Stomach (tissue), 9 donors: ENCODE results near the gene COLGALT1. TPM values are rescaled to one million over a fixed set of nuclear protein-coding genes. Genes with fewer than 3 reads are reported as not detected.

Experiments used
- DNase-seq, 2 donors: peaks; one replicate each; pipeline versions ENCODE4 v3.0.0 to v3.0.0-alpha.2; 2013 to 2019
- H3K27ac ChIP-seq, 5 donors: fragments of 200-600 bp in 4 of 5; sonication (generic) in 4 of 5; one replicate each; pipeline ENCODE4 v1.5.1; 2013 to 2019; ENCODE audit warnings: mild to moderate bottlenecking in 1 of 5, moderate library complexity in 1 of 5
- H3K27me3 ChIP-seq, 3 donors: fragments of 200-600 bp; sonication (generic); one replicate each; pipeline ENCODE4 v1.5.1; 2017 to 2019; ENCODE audit warnings: mixed run types in 1 of 3
- H3K36me3 ChIP-seq, 4 donors: fragments of 200-600 bp; sonication (generic); 1 replicate in 3 of 4; 2 replicates in 1 of 4; pipeline ENCODE4 v1.5.1; 2016 to 2019
- H3K4me1 ChIP-seq, 4 donors: fragments of 200-600 bp; sonication (generic); one replicate each; pipeline ENCODE4 v1.5.1; 2016 to 2019
- H3K4me3 ChIP-seq, 4 donors: fragments of 200-600 bp; sonication (generic) in 3 of 4; one replicate each; pipeline ENCODE4 v1.5.1; 2016 to 2019; ENCODE audit warnings: mild to moderate bottlenecking in 1 of 4
- H3K9me3 ChIP-seq, 4 donors: fragments of 200-600 bp; sonication (generic); one replicate each; pipeline ENCODE4 v1.5.1; 2016 to 2019
- CTCF ChIP-seq, 7 experiments: fragments of 450-650 bp in 4 of 7; fragments of 200-600 bp in 3 of 7; sonication (generic) in 3 of 7; IDR thresholded peaks; one replicate each; pipeline ENCODE4 v1.5.1; 2016 to 2019; ENCODE audit warnings: antibody characterized with exemption in 7 of 7, control low read depth in 2 of 7, mild to moderate bottlenecking in 1 of 7
- EP300 ChIP-seq: sonication (generic); formaldehyde crosslinking; IDR thresholded peaks from one replicate; pipeline ENCODE4 v1.6.1; 2017; ENCODE audit warnings: antibody characterized with exemption
- POLR2A ChIP-seq, 4 donors: fragments of 450-650 bp; IDR thresholded peaks; one replicate each; pipeline ENCODE4 v1.6.1; 2016; ENCODE audit warnings: antibody characterized with exemption in 4 of 4, control low read depth in 2 of 4, mild to moderate bottlenecking in 1 of 4, moderate library complexity in 1 of 4
- POLR2AphosphoS5 ChIP-seq, 3 donors: sonication (generic); formaldehyde crosslinking; IDR thresholded peaks; one replicate each; pipeline ENCODE4 v1.6.1; 2016; ENCODE audit warnings: antibody characterized with exemption in 3 of 3
- WGBS, 5 donors: extraction: QIAGEN DNeasy Blood & Tissue Kit in 3 of 5; methylation state at CpG; one replicate each; pipeline versions ENCODE4 v1.1.5 to v1.1.7; 2013 to 2018; 5-methylcytosine and 5-hydroxymethylcytosine counted together
- intact Hi-C: fragments of 100-400 bp; cut with DNase I; formaldehyde crosslinking; loops from one replicate; pipeline ENCODE4 v1.15.1; 2023; ENCODE audit warnings: low total_unique reads
- polyA plus RNA-seq, 3 donors: library from polyadenylated mRNA; stranded (reverse); fragments of 200-250 nt; gene quantifications; one replicate each; pipeline ENCODE4 v1.2.3, GENCODE V29; 2013
- total RNA-seq, 5 donors: library from RNA; depleted of rRNA; stranded (reverse); fragments of >200 nt; gene quantifications; one replicate each; pipeline versions ENCODE4 v1.1.0 to v1.2.3, GENCODE V29; 2014 to 2016
- donor health status: healthy with polysubstance abuse.
- donor health status: Bipolar disorder and iron deficiency.
- donor health status: healthy.

Gene COLGALT1
- total and polyA plus RNA-seq, 8 donors = 15.1 to 273 (median 36.7) TPM

GRCh38 chr19:17615889-17616685 lies 60.6 kb downstream of the COLGALT1 start:
- Histone ChIP-seq H3K36me3 (no peaks in the 10 kb centered on the region), H3K9me3 (no peaks in the 10 kb centered on the region), H3K27ac (no peak overlapping the region), H3K4me3 (no peak overlapping the region), H3K27me3 (peaks cover 12 to 81% (median 35%) of the 10 kb centered on the region in 3 donors), H3K4me1 (peaks cover 0 to 12% (median 6%) of the 10 kb centered on the region in 4 donors)
- intact Hi-C loops = no loop called here
- DNase-seq = peak in 1 of 2 donors; percentile 28
- 17 to 33% (median 21%) methylated on average over 25 to 27 of the region's 27 CpGs for WGBS, 5 donors
- no peak for TF ChIP-seq POLR2A (IDR thresholded peaks at IDR 0.05)
- TF ChIP-seq CTCF (IDR thresholded peaks at IDR 0.05) = no peak
- no peak for TF ChIP-seq EP300
- no peak for TF ChIP-seq POLR2AphosphoS5 (IDR thresholded peaks at IDR 0.05)

GRCh38 chr19:17616686-17616960 lies 61.2 kb downstream of the COLGALT1 start:
- H3K9me3 ChIP-seq = peaks cover 0 to 5% (median 2%) of the 10 kb centered on the region in 4 donors
- peaks cover 12 to 80% (median 35%) of the 10 kb centered on the region in 3 donors for H3K27me3 ChIP-seq
- no peaks in the 10 kb centered on the region for H3K36me3 ChIP-seq
- H3K4me3 ChIP-seq = no peak overlapping the region
- intact Hi-C loops = no loop called here
- DNase-seq = no peak
- TF ChIP-seq EP300 = no peak
- TF ChIP-seq POLR2A (IDR thresholded peaks at IDR 0.05) = no peak
- H3K4me1 ChIP-seq = peaks cover 0 to 12% (median 6%) of the 10 kb centered on the region in 4 donors
- 17 to 34% (median 29%) methylated on average over 11 of the region's 11 CpGs for WGBS, 5 donors
- H3K27ac ChIP-seq = no peak overlapping the region

GRCh38 chr19:17616961-17617806 lies 61.7 kb downstream of the COLGALT1 start:
- peaks cover 0 to 10% (median 8%) of the 10 kb centered on the region in 4 donors for H3K9me3 ChIP-seq
- H3K4me1 ChIP-seq = peaks cover 0 to 12% (median 6%) of the 10 kb centered on the region in 4 donors
- intact Hi-C loops = no loop called here
- TF ChIP-seq EP300 (no peak), POLR2A (IDR thresholded peaks at IDR 0.05) (no peak), CTCF (IDR thresholded peaks at IDR 0.05) (no peak), POLR2AphosphoS5 (IDR thresholded peaks at IDR 0.05) (no peak)
- DNase-seq = no peak
- H3K36me3 ChIP-seq = no peaks in the 10 kb centered on the region
- 60 to 68% (median 62%) methylated on average over 28 of the region's 28 CpGs for WGBS, 5 donors
- H3K27me3 ChIP-seq = peaks cover 12 to 74% (median 35%) of the 10 kb centered on the region in 3 donors
- no peak overlapping the region for H3K4me3 ChIP-seq
- H3K27ac ChIP-seq = no peak overlapping the region

- Histone ChIP-seq H3K4me1 (peaks cover 0 to 12% (median 6%) of the 10 kb centered on the region in 4 donors), H3K9me3 (peaks cover 0 to 12% (median 10%) of the 10 kb centered on the region in 4 donors), H3K27ac (no peak overlapping the region), H3K36me3 (no peaks in the 10 kb centered on the region), H3K4me3 (no peak overlapping the region), H3K27me3 (peaks cover 12 to 68% (median 35%) of the 10 kb centered on the region in 3 donors)
- no peak for DNase-seq
- WGBS, 5 donors = 83 to 87% (median 86%) methylated on average over 7 of the region's 7 CpGs
- intact Hi-C loops = no loop called here
- TF ChIP-seq POLR2A (IDR thresholded peaks at IDR 0.05) (no peak), CTCF (IDR thresholded peaks at IDR 0.05) (no peak), EP300 (no peak), POLR2AphosphoS5 (IDR thresholded peaks at IDR 0.05) (no peak)
Observed at GRCh38 chr19:17617807-17618192, 62.4 kb downstream of the COLGALT1 start.
